HG03196 (cell line): Measurements from ENCODE around the gene PMEL.
A peak's percentile ranks its signal among the peaks of the same experiment; 100 is the strongest.

Experiments
- ATAC-seq: cut with Tn5 transposase; IDR thresholded peaks from one replicate; pipeline ENCODE4 v1.9.1; 2021; ENCODE audit not compliant: unreplicated experiment

Gene PMEL

DNA sequence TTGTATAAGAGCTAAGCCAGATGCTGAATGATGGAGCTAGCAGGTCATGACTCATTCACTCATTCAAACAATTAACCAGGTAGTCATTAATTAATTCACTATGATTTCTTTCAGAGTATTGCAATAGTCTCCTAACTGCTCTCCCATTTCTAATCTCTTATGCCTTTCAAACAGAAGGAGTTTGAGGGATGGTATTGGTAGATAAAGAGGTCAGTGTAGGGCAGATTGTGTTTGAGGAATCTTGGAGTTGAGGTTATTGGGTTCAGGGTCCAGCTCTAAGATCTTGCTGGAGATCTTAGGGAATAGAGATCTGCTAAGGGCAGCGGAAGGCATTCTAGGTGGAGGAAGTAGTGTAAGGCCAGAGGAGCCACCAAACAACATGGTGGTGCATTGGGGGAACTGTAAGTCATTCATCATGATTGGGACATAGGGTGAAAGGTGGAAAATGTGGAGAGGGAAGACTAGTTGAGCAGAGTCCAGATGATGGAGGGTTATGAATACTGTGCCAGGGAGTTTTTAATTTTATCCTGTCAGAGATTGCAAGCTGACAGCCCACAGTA is 23.2 kb downstream of the PMEL start:
- ATAC-seq = no peak

DNA sequence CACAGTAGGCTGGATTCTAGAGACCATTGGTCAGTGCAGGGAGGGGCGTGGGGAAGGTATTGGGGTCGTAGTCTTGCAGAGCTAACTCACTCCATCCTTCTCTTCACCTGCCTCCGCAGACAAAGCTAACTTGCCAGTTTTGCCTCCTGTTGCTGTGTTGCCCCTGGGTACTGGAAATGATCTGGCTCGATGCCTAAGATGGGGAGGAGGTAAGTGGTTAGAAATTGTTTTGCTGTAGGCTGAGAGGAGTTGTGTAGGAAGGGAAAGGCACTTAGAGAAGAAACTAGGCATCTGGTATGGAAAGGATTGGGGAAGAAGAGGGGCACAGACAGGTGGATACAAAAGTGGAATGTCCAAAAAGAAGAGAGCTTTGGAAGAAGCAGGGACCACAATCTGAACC is 23.8 kb downstream of the PMEL start:
- no peak for ATAC-seq

DNA sequence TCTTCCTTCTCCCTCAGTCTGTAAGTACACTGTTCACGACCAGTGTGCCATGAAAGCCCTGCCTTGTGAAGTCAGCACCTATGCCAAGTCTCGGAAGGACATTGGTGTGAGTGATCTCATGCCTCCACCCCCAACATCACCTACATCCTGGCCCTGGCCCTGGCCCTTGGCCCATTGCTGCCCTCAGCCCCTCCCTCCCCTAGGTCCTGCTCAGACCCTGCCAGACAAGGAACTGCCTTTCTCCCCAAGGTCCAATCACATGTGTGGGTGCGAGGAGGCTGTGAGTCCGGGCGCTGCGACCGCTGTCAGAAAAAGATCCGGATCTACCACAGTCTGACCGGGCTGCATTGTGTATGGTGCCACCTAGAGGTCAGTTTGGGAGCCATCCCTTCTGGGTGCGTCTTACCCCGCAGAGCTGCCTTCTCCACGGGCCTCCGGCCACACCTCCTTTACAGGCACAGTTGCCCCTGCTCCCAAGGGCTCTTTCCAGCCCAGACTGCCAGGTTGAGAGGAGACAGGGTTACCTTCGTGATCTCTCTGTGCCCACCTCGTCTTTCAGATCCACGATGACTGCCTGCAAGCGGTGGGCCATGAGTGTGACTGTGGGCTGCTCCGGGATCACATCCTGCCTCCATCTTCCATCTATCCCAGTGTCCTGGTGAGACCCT is 25.6 kb downstream of the PMEL start:
- peak; percentile 82 for ATAC-seq

DNA sequence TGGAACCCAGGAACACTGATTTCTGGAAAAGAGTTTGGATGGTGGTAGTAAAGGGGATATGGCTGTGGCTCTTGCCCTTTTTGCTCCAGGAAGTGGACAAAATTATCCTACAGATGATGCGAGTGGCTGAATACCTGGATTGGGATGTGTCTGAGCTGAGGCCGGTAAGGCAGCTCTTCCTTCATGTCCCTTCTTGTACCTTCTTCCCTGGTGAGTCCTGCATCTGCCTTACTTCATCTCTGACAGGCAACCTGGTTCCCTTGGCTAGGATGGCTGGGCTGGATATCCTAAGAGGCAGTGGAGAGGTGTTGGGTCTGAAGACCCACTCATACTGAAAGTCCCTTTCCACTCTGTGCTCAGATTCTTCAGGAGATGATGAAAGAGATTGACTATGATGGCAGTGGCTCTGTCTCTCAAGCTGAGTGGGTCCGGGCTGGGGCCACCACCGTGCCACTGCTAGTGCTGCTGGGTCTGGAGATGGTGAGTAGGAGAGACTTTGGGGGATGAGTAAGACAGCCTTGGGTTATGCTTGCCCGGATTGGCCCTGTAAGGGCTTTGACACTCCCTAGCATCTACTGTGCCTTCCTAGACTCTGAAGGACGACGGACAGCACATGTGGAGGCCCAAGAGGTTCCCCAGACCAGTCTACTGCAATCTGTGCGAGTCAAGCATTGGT is 26.9 kb downstream of the PMEL start:
- ATAC-seq = no peak

DNA sequence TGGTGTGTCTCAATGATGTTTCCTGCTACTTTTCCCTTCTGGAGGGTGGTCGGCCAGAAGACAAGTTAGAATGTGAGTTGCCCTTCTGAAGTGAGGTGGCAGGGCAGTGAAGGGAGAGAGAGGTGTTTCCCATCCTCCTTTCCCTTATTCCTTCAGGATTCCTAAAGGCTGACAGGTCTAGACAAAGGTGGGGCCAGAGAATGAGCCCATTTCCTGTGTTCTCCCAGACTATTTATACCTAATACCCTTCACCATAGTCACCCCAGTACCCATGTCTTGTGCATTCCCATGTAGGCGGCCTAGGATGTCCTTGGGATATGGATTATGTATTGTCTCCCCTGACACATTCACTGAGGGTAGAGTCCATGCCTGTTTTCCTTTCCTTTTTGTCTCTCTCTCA is 27.9 kb downstream of the PMEL start:
- no peak for ATAC-seq

DNA sequence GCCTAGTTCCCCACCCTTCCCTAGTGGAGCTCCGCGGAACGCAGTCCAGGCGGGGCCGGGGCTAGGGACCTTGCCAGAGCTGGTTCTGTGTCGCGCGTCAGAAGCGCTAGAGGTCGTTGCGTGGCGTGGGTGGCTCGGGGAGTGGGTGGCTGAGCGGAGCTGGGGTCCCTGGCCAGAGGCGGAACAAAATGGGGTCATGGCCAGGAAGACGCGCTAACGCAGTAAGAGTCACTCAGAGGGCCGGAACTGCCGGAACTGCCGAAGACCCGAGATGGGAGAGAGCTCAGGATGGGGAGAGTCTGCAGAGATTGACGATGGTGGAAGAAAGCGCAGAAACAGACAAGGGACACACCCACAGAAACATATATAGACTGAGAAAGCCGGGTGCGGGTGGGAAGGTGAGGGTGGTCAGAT is 30.1 kb downstream of the PMEL start:
- no peak for ATAC-seq

DNA sequence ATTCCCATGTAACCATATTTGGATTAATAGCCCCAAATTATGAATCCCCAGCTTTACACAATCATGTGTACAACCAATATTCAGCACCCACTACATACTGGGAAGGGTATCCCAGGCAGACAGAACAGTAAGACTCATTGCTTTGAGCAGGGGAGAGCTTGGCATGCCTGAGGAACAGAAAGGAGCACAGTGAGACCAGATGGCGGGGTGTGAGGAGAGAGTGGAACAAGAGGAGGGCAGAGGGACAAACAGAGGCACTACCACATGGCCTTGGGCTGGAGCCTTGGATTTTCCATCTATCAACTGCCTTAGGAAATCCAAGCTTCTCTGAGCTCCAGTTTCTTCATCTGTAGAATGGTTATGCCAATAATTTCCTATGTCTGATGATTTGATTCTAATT is 31.1 kb downstream of the PMEL start:
- no peak for ATAC-seq

DNA sequence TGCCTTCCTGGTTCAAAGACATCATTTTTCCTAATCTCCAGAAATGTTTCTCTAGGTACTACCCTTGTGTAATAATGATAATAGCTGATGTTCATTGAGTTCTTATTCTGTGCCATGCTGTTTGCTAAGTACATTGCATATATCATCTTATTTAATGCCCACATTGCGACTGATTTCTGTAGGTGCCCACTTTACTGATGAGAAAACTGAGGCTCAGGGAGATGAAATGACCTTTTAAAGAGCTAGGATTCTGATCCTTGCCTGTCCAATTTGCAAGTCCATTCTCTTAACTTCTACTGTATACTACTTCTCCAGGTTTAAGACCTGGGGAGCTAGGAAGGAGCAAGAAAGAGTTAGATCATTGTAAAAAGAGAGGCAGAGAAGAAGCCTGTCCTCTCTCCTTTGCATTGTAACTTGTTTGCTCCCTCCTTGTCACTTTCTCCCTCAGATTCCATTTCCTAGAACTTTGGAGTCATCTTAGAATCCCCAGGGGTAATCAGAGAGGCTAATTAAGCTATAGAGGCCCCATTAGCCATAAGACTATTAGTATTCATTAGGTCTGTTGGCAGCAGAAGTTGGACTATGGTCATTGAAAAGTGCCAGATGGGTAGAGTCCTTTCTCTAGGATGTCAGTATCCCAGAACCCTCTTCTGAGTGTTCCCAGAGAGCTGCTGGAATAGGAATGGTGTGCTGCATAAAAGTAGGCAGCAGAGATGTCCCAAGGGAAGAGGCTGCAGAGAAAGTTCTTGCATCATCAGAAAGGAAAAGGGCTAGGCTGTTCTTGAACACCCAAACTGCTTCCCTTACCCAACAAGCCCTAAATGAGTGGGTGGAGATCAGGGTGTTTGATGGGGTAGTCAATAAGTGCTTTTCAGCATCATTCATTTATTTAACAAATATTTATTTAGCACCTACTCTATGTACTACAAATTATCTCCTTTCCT is 31.8 kb downstream of the PMEL start:
- ATAC-seq = no peak

DNA sequence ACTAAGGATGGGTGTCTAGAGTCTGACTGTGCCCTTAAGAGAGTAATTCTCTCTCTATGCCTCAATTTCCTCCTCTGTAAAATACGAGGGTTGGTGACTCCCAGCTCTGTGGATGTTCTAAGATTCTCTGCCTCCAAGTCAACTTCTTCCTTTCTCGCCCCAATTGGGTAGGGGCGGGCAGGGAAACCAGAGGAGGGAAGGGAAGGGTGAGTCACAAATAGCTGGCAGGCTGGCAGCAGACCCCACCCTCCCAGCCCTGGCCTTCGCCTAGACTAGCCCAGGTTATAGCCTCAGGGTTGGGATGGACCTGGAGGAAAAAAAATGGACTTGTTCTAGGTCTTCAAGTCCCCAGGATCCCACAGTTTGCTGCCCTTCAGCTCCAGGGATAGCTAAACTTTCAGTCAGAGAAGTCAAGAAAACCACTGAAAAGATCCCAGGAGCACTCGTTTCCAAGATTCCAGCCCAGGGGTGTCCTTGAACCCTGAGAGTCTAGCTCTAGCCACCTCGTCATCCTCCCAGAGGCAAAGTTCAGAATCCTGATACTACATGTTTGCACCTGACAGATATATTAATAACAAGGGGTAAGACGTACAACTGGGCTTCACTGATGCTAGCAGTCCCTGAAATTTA is 32.6 kb downstream of the PMEL start:
- no peak for ATAC-seq

DNA sequence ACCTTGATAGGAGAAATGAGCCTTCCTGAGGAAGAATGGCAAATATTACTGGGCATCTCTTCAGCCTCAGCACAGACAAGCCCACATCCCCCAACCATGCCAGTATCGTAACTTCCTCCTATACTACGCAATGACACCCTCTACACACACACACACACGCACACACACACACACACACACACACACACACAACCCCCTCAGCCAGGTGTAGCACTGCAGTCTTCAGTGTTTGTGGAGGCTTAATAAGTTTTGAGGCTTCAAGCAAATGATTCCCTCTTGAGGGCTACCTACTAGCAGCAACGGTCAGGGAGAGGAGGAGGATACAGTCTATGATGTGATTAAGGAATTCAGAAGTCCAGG is 33.3 kb downstream of the PMEL start:
- ATAC-seq = no peak

DNA sequence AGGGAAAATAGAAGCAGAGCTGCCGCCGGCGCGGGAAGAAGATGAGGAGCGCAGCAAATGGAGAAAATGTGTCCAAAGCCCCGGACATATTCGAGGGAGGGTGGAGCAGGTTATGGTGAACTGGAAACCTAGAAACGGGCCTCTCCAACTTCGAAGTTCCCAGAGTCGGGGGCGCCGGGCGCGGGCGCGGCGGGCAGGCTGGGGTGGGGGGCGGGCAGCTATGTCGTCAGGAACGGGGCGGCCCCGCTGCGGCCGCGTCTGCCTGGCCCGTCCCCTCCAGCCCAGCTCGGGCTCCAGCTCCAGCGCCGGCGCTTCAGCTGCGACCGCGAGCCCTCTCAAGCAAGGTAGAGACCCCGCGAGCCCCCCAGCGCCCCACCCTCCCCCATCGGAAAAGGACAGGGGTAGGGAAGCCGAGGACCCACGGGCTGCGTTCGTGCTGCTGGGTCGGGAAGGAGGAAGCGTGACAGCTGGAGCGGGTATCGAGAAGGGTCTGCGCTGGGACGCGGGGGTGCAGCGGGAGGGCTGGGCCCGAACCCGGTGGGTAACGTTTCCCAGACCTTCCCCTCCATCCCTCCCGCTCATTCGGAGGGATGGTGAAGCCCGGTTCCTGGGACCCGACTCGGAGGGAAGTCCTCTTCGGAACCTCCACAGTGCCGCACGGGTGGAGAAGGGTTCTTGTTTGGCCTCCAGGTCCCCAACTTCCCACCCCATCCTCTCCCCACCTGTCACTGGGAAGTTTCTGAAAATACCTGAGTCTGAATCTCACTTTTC is 33.9 kb downstream of the PMEL start:
- ATAC-seq = no peak

DNA sequence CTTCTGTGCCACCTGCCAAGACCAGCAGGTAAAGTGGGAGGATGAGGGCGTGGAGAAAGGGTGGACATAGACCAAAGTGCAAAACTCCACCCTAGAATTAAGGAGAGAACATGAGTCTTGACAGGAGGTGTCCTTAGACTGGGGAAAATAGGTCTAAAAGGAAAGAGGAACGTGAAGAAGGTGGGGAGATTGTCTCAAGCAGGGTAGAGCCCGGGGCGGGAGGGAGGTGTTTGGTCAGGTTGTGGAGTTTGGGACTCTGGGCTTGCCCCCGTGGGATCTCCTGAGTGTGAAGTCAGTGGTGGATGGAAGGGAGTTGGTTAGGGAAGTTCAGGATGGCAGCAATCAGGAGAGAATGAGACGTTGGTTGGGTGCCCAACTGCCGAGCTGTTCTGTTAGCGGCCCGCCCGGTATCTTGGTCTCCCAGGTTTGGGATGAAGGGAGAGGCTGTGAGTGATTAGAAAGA is 34.5 kb downstream of the PMEL start:
- no peak for ATAC-seq

DNA sequence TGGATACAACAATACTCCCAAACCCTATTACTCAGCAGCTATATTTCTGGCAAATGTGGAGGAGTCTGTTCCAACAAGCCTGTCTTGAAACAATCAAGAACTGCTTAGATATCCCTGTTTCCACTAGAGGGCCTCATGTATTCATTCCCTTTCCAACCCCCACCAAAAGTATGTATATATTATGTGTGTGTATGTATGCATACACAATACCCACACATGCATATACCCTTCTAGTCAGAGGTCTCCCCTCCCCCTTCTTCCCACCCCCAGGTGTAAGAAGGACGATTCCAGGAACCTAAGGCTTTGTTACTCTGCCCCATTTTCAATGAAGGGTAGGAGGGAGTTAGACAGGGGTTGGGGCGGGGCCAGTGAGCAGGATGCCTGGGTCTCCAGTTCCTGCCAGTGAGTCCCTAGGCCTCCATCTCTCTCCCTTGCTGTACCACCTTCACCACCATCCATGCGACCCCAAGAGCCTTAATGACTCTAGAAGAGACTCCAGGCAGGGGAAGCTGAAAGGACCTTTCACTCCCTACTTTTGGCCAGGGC is 35.0 kb downstream of the PMEL start, which contains the start of gene DGKA:
DGKA (plus strand) TSS at position 392 of the 546 bp plus-strand sequence. CDS start 5,342 bp downstream, outside the sequence.
- no peak for ATAC-seq

DNA sequence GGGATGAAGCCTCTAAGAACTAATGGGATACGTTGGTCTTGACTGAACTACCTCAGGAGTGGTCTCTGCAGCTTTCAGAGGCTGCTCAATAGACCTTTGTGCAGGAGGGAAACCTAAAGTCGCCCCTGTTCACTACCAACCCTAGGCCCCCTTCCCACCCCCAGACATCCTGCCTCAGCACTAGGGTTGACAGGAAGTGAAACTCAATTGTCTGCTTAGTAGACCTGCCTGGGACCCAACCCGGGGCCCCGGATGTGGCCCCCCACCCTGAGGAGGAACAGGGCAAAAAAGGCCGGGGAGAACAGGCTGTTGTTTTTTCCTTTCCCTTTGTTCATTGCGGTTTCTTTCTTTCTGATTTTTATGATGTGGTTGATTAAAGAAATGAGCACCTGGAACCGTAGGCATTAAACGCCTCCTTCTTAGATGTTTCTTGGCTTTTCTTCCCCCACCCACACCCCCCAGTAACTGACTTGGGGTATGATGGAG is 36.5 kb downstream of the PMEL start:
- peak; percentile 36 for ATAC-seq

DNA sequence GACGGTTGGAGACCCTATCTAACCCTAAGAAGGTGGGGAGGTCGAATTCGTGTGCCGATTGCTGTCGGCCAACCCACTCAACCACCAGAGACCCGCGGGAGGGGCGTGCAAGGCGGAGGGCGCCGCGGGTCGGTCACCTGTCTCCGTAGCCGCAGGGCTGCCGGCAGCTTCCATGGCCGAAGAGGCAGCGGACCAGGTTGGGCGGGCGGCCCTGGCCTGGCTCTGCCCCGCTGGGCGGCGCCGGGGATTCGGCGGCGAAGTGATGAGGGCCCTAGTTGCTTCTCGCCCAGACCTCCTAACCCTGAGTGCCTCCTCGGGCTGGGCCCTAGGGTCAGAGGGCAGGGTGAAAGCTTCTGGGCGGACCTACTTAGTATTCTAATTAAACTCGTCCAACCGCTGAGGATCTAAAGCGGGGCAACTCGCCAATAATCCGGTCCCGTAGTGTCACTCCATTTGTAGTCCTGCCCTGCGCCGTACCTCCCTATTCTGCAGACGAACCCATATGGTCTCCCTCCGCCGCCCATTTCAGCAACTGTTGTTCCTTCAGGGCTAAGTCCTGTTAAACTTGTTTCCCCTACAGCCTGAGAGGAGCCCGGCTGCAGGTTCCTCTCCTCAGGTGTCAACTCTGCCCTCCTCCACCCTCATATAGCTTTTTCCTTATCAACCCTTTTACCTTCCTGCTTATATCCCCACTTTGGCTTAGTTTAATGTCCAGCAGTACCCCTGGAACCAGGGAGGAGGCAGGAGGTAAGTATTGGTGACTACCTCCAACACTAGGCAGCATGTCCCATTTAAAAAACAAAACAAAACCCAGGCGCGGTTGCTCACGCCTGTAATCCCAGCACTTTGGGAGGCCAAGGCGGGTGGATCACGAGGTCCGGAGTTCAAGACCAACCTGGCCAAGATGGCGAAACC is 38.0 kb downstream of the PMEL start, which contains the start of gene PYM1:
PYM1 (minus strand) TSS at position 307 of the 915 bp plus-strand sequence; CDS start at position 174, 133 bp downstream.
- ATAC-seq = peak; percentile 35

DNA sequence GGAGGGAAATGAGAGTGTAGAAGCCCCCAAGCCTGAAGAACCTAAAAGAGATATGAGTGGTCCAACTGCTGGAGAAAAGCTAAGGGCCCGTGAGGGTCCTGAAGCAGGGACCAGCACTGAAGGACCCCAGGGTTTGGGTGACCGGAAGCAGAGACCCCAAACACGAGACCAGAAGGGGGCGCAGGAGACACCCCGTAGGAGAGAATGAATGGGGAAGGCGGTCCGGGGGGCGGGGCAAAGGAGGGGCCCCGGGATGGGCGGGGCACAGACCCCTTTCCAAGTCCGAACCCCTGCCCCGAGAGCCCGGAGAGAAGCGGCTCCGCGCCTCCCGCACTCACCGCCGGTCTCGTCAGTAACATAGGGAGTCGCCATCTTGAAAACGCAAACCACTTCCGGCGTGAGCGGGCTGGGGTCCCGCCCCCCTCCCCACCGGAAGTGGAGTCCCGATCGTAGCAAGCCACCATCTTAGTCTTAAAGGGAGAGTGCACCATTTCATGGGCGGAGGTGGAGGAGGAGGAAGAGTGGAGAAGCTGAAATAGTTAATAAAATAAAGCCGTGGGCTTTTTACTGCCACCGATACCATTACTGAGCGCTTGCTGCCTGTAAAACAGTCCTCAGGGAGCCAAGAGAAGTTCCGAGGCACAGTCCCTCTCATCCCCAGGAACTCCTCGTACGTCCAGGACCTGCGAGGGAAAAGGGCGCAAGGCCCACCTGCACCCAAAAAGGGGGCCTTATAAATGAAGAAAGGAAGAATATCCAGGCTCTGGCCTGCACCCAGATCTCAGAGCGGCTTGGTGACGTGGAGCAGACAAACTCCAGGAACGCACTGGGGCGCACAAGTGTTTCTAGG is 38.9 kb downstream of the PMEL start:
- peak; percentile 39 for ATAC-seq
